GM23338 (cell line): ENCODE measurements around the gene AFF1.

ENCODE experiments used
- CREB1 ChIP-seq: fragments of 250-450 bp; sonication (Bioruptor Pico); IDR thresholded peaks from 2 replicates; pipeline ENCODE4 v1.5.0; 2020; ENCODE audit warnings: low read depth, mild to moderate bottlenecking, moderate library complexity
- ETS1 ChIP-seq: IDR thresholded peaks from 2 replicates; pipeline ENCODE4 v1.6.1; 2016; ENCODE audit warnings: antibody characterized with exemption
- EZH2 ChIP-seq: fragments of 200-600 bp; sonication (generic); IDR thresholded peaks from one replicate; pipeline ENCODE4 v1.8.0; 2017; ENCODE audit warnings: antibody characterized with exemption, mild to moderate bottlenecking, low read depth; ENCODE audit not compliant: unreplicated experiment
- EZH2phosphoT487 ChIP-seq: fragments of 200-600 bp; sonication (generic); IDR thresholded peaks from one replicate; pipeline ENCODE4 v1.8.1; 2018; ENCODE audit warnings: antibody characterized with exemption; ENCODE audit not compliant: unreplicated experiment
- JUNB ChIP-seq: IDR thresholded peaks from one replicate; pipeline ENCODE4 v1.6.1; 2016; ENCODE audit warnings: antibody characterized with exemption; ENCODE audit not compliant: unreplicated experiment
- NANOG ChIP-seq: IDR thresholded peaks from 2 replicates; pipeline ENCODE4 v1.6.1; 2016; ENCODE audit warnings: antibody characterized with exemption, borderline replicate concordance
- POLR2AphosphoS5 ChIP-seq: IDR thresholded peaks from 2 replicates; pipeline ENCODE4 v1.6.1; 2016; ENCODE audit warnings: antibody characterized with exemption, low read depth
- STAT1 ChIP-seq: IDR thresholded peaks from one replicate; pipeline ENCODE4 v1.6.1; 2016; ENCODE audit warnings: antibody characterized with exemption; ENCODE audit not compliant: unreplicated experiment
- ZNF114 ChIP-seq: fragments of 250-450 bp; sonication (Bioruptor Pico); IDR thresholded peaks from 2 replicates; pipeline ENCODE4 v1.5.0; 2020; ENCODE audit warnings: mild to moderate bottlenecking, moderate library complexity
- ZNF331 ChIP-seq: fragments of 250-450 bp; sonication (Bioruptor Pico); IDR thresholded peaks from 2 replicates; pipeline ENCODE4 v1.5.0; 2020; ENCODE audit warnings: low read depth, mild to moderate bottlenecking, moderate library complexity
- TF ChIP-seq, protein P1 (sequence below), 2 experiments: fragments of 200-600 bp in 1 of 2; sonication (generic) in 1 of 2; conservative IDR thresholded peaks; 2 replicates each; pipeline versions ENCODE4 v1.5.1 to v1.6.1; 2016 to 2017; ENCODE audit warnings: antibody characterized with exemption in 2 of 2, low read depth in 2 of 2, mild to moderate bottlenecking in 2 of 2, moderate library complexity in 1 of 2
- TF ChIP-seq, protein P2 (sequence below): IDR thresholded peaks from one replicate; pipeline ENCODE4 v1.6.1; 2018; ENCODE audit warnings: antibody characterized with exemption; ENCODE audit not compliant: unreplicated experiment

DNA sequence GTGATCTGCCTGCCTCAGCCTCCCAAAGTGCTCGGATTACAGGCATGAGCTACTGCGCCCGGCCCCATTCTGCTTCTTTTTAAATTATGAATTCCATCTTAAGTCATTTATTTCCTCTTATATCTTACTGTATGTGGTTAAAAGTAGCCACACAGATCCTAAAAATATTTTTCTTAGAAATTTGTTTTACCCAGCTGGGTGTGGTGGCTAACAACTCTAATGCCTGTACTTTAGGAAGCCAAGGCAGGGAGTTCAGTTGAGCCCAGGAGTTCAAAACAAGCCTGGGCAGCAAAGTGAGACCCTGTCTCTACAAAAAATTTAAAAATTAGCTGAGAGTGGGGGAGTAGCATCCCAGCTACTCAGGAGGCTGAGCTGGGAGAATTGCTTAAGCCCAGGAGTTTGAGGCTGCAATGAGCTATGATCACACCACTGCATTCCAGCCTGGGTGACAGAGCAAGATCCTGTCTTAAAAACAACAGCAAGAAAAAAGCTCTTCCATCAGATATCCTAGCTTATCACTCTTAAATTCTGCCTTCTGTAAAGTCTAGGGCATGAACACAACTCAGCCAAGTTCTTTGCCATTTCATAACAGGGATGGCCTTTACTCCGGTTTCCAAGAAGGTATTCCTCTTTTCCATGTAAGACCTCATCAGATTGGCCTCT, 15.1 kb upstream of the AFF1 start:
- TF ChIP-seq, protein P1, sequence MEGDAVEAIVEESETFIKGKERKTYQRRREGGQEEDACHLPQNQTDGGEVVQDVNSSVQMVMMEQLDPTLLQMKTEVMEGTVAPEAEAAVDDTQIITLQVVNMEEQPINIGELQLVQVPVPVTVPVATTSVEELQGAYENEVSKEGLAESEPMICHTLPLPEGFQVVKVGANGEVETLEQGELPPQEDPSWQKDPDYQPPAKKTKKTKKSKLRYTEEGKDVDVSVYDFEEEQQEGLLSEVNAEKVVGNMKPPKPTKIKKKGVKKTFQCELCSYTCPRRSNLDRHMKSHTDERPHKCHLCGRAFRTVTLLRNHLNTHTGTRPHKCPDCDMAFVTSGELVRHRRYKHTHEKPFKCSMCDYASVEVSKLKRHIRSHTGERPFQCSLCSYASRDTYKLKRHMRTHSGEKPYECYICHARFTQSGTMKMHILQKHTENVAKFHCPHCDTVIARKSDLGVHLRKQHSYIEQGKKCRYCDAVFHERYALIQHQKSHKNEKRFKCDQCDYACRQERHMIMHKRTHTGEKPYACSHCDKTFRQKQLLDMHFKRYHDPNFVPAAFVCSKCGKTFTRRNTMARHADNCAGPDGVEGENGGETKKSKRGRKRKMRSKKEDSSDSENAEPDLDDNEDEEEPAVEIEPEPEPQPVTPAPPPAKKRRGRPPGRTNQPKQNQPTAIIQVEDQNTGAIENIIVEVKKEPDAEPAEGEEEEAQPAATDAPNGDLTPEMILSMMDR (conservative IDR thresholded peaks at IDR 0.05; ENCODE audit: low read depth in 2 of 2), result no peak
- TF ChIP-seq EZH2 (no peak), STAT1 (no peak), EZH2phosphoT487 (no peak), POLR2AphosphoS5 (no peak), ZNF114 (CRISPR knock-in tag) (no peak), NANOG (no peak), CREB1 (CRISPR knock-in tag) (no peak), ETS1 (no peak), JUNB (no peak), ZNF331 (no peak)
- TF ChIP-seq, protein P2, sequence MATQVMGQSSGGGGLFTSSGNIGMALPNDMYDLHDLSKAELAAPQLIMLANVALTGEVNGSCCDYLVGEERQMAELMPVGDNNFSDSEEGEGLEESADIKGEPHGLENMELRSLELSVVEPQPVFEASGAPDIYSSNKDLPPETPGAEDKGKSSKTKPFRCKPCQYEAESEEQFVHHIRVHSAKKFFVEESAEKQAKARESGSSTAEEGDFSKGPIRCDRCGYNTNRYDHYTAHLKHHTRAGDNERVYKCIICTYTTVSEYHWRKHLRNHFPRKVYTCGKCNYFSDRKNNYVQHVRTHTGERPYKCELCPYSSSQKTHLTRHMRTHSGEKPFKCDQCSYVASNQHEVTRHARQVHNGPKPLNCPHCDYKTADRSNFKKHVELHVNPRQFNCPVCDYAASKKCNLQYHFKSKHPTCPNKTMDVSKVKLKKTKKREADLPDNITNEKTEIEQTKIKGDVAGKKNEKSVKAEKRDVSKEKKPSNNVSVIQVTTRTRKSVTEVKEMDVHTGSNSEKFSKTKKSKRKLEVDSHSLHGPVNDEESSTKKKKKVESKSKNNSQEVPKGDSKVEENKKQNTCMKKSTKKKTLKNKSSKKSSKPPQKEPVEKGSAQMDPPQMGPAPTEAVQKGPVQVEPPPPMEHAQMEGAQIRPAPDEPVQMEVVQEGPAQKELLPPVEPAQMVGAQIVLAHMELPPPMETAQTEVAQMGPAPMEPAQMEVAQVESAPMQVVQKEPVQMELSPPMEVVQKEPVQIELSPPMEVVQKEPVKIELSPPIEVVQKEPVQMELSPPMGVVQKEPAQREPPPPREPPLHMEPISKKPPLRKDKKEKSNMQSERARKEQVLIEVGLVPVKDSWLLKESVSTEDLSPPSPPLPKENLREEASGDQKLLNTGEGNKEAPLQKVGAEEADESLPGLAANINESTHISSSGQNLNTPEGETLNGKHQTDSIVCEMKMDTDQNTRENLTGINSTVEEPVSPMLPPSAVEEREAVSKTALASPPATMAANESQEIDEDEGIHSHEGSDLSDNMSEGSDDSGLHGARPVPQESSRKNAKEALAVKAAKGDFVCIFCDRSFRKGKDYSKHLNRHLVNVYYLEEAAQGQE, result no peak
